GM12874 (cell line): ENCODE measurements around the gene FMO2.
A peak's percentile ranks its signal among the peaks of the same experiment; 100 is the strongest.

Experiments used
- TF ChIP-seq, protein P1 (sequence below): IDR thresholded peaks from 2 replicates; pipeline ENCODE4 v1.5.1; 2011; ENCODE audit warnings: low read depth, mild to moderate bottlenecking, control low read depth, low read length, moderate library complexity; ENCODE audit not compliant: insufficient read depth

FMO2 gene

DNA sequence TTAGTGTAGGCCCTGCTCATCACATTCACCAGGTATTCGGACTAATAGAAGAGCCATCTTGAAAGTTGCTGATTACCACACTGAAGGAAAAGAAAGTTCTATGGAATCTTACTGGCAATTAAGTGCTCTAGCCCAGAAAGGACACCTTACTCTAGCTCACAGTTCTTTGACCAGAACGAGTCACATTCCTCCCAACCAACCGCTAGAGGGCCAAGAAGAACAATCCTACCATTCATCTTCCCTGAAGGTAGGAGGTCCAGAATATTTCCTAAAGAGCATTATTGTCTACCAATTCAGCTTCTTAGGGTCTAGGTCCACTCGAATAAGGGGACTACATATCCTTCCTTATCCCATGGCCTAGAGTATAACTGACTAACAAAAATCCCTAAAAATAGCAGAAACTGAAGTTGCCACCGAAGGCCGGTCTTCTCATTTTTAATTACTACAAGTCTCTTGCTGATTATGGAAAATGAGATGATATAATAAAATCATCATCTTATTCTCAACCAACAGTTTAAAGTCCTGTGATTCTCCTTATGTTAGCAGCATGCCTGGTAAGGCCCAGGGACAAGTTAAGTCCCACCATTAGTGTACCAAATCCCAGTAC lies 60.5 kb downstream of the FMO2 start:
- TF ChIP-seq, protein P1, sequence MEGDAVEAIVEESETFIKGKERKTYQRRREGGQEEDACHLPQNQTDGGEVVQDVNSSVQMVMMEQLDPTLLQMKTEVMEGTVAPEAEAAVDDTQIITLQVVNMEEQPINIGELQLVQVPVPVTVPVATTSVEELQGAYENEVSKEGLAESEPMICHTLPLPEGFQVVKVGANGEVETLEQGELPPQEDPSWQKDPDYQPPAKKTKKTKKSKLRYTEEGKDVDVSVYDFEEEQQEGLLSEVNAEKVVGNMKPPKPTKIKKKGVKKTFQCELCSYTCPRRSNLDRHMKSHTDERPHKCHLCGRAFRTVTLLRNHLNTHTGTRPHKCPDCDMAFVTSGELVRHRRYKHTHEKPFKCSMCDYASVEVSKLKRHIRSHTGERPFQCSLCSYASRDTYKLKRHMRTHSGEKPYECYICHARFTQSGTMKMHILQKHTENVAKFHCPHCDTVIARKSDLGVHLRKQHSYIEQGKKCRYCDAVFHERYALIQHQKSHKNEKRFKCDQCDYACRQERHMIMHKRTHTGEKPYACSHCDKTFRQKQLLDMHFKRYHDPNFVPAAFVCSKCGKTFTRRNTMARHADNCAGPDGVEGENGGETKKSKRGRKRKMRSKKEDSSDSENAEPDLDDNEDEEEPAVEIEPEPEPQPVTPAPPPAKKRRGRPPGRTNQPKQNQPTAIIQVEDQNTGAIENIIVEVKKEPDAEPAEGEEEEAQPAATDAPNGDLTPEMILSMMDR = peak; percentile 89

DNA sequence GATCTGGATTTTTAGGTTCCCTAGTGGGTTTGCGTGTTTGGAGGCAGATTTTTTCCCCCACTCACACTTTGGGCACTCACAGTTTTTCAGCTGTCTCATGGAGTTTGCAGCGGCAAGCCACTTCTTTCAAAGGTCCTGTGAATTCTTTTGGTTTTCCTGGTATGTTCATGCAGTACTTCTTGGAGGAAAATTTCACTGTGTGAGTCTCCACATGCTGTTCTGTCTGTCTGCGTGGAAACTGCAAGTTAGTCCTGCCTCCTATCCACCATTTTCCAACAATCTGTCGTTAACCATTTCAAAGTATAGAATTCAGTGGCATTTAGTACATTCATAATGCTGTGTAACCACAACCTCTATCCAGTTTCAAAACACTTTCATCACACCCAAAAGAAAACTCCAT lies 62.4 kb downstream of the FMO2 start:
- TF ChIP-seq, protein P1 = no peak

DNA sequence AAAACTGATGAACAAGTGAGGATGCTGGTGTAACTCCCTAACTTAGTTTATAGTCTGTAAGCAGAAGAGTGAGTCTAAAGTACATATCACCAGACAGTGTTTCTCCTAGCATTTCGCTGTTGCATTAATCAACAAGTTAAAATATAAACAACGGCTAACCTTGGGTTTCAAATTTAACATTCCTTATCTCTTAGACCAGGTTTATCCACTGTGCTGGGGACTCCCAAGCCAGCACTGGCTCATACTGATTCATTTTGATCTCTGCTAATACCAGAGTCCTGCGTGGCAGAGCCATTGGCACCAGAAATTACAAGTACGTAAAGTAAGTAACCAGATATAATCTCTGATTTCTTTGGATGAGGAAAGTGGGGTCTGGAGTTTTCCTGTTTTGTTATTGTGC lies 63.2 kb downstream of the FMO2 start, which contains the start of gene FMO1:
TSS of gene FMO1 (plus strand) at position 193 of the 400 bp plus-strand sequence. CDS start 9,594 bp downstream, outside the sequence.
- TF ChIP-seq, protein P1 = no peak

DNA sequence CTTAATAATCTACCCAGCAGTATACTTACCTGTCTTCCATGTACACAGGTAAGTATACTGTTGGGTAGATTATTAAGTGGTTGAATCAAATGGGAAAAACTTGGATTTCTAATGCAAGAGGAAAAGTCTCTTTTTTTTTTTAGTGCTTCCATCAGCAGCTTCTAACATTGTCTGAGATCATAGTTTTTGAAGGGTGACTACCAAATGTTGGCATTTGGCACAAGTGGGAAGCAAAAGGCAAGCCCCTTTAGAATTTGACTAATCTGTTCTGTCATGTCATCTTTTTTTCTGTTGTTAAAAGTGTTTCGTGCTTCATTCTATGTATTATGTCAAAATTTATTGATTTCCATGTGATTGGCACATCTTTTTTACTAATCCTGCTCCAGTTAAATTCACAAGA lies 63.7 kb downstream of the FMO2 start:
- TF ChIP-seq, protein P1 = no peak

DNA sequence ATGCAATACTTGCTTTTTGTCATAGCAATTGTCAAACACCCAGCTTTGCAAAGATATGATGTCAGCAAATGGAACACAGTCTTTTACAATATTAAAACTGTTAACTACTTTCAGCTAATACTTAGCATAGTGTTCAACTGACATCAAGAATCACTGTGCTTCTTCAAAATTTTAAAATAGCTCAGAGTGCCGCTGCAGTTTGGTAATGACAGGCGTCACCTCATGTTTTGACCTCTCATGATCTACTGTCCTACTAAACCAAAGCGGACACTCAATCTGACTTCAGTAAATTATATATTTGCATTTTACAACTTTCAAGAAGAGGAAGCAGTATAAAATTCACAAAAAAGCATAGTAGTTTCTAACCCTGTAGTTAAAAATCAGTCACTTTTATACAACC lies 65.2 kb downstream of the FMO2 start:
- TF ChIP-seq, protein P1 = no peak

DNA sequence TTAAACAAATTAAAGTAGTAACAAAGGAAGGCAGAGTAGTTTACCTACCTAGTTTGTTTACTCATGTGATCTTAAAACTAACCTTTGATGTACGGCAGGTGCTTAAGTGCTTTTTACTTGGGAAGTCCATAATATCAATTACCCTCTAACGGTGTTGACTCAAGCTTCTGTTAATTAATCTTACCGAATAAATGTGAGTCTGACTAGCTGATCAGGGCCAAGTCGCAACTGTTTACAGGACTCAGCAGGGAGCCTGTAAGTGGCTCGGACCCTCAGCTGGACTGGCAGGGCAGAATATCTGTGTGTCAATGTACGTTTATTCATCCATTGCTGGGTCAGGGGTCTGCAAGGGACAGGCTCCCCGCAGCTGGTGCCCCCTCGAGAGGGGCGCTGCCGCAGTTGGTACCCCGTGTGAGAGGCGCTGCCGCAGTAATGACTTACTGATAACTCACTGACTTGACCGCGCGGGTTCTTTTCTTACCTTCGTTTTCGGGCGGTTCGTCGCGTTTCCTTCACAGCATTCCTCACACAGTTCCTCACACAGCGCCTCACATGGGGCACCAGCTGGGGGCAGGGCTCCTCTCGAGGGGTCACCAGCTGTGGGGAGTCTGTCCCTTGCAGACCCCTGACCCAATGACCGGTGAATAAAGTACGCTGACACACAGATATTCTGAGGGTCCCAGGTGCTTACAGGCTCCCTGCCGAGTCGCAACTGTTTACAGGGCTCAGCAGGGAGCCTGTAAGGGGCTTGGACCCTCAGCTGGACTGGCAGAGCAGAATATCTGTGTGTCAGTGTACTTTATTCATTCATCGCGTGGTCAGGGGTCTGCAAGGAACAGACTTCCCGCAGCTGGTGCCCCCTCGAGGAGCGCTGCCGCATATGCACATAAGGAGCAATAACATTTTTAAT lies 66.2 kb downstream of the FMO2 start:
- TF ChIP-seq, protein P1 = peak; percentile 57

DNA sequence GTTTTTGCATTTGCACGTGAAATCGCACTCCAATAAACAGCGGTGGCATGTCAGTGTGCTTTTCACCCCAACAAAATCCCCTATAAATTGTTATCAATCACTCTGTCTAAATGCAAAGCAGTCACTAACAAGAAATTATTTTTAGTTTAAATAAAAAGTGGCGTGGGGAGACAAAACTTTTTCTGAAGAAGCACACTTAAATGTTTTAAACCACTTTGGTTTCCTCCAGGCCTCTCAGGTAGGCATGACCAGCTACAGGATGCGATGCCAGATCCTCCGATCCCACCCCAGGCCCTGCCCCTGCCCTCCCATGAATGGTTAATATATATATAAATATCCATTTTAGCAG lies 66.8 kb downstream of the FMO2 start:
- TF ChIP-seq, protein P1 = no peak
